Panc1 (cell line): ENCODE data around the gene PRDX5. TPM values are rescaled to one million over a fixed set of nuclear protein-coding genes. Genes with fewer than 3 reads are reported as not detected.

ENCODE experiments used
- ATAC-seq: fragments of 200-7000 bp; cut with Tn5 transposase; 2 replicates; pipeline ENCODE4 v1.9.1; 2020; ENCODE audit warnings: mild to moderate bottlenecking, moderate library complexity
- BruUV-seq: library from RNA; stranded (reverse); fragments of 400-500 nt; replicated peaks from 2 replicates; lab custom pipeline; 2021; lab: Mats Ljungman, UMichigan
- CTCF ChIA-PET: fragments of 300-600 bp; sonication (Branson Sonifier 250); formaldehyde crosslinking; loops from one replicate; lab custom pipeline; 2022; ENCODE audit warnings: antibody characterized with exemption; lab: Charles Lee
- POLR2A ChIA-PET: fragments of 300-600 bp; sonication (Branson Sonifier 250); formaldehyde crosslinking; loops from one replicate; lab custom pipeline; 2022; ENCODE audit warnings: antibody characterized with exemption; lab: Charles Lee
- DNase-seq: peaks from one replicate; pipeline ENCODE4 v3.0.0-alpha.2; 2010; ENCODE audit warnings: low read depth, low spot score
- H3K27ac ChIP-seq: 2 replicates; pipeline ENCODE4 v1.5.1; 2011; ENCODE audit warnings: mild to moderate bottlenecking, low read length, inconsistent platforms
- H3K27me3 ChIP-seq: fragments of 200-500 bp; sonication (Bioruptor generic); 2 replicates; pipeline ENCODE4 v1.6.0; 2014; ENCODE audit warnings: low read length, inconsistent platforms; ENCODE audit not compliant: control insufficient read depth, insufficient read depth
- H3K36me3 ChIP-seq: fragments of 200-500 bp; sonication (Bioruptor generic); 2 replicates; pipeline ENCODE4 v1.5.1; 2014; ENCODE audit warnings: inconsistent platforms, mild to moderate bottlenecking, low read length, moderate library complexity; ENCODE audit not compliant: control insufficient read depth, insufficient read depth
- H3K4me1 ChIP-seq: 2 replicates; pipeline ENCODE4 v1.5.1; 2011; ENCODE audit warnings: inconsistent platforms, mild to moderate bottlenecking, low read length, moderate library complexity; ENCODE audit not compliant: control insufficient read depth, insufficient read depth
- H3K4me3 ChIP-seq, 2 experiments: 2 replicates each; pipeline ENCODE4 v1.5.1; 2011 to 2012; ENCODE audit warnings: low read depth in 2 of 2, low read length in 2 of 2, mild to moderate bottlenecking in 2 of 2, inconsistent platforms in 1 of 2, moderate library complexity in 1 of 2
- H3K9me3 ChIP-seq: fragments of 200-500 bp; sonication (Bioruptor generic); 2 replicates; pipeline ENCODE4 v1.5.1; 2014; ENCODE audit warnings: low read depth, mild to moderate bottlenecking, inconsistent platforms, low read length, moderate library complexity; ENCODE audit not compliant: control insufficient read depth, insufficient read depth
- POLR2AphosphoS5 ChIP-seq: IDR thresholded peaks from 2 replicates; pipeline ENCODE4 v1.6.1; 2012; ENCODE audit warnings: mild to moderate bottlenecking, low read depth, low read length, moderate library complexity
- SIN3A ChIP-seq: IDR thresholded peaks from 2 replicates; pipeline ENCODE4 v1.6.1; 2012; ENCODE audit warnings: low read depth, mild to moderate bottlenecking, low read length, moderate library complexity, borderline replicate concordance; ENCODE audit not compliant: insufficient read depth
- TCF7L2 ChIP-seq: IDR thresholded peaks from 2 replicates; pipeline ENCODE4 v1.6.1; 2011; ENCODE audit warnings: mild to moderate bottlenecking, low read depth, low read length, inconsistent platforms
- in situ Hi-C: cut with HindIII; loops from 2 replicates; pipeline ENCODE4 v1.10.0; 2016; ENCODE audit warnings: low sequenced_read_pairs, low pct_unique_long_range_greater_than_20kb
- intact Hi-C: fragments of 100-400 bp; cut with micrococcal nuclease; formaldehyde crosslinking; loops from one replicate; pipeline ENCODE4 v1.10.0; 2022; ENCODE audit not compliant: unreplicated experiment
- total RNA-seq: library from RNA; stranded (reverse); gene quantifications from one replicate; pipeline ENCODE4 v1.2.1, GENCODE V29; 2021; ENCODE audit not compliant: unreplicated experiment
- TF ChIP-seq, protein P1 (sequence below): fragments of 450-650 bp; IDR thresholded peaks from 2 replicates; pipeline ENCODE4 v1.5.1; 2017; ENCODE audit warnings: mild to moderate bottlenecking
- TF ChIP-seq, protein P2 (sequence below), 2 experiments: IDR thresholded peaks; 2 replicates each; pipeline ENCODE4 v1.6.1; 2011 to 2012; ENCODE audit warnings: low read depth in 2 of 2, control low read depth in 1 of 2, low read length in 1 of 2, mild to moderate bottlenecking in 1 of 2, moderate library complexity in 1 of 2; ENCODE audit not compliant: insufficient read depth in 1 of 2

The PRDX5 gene
- total RNA-seq, 1 experiment from 2014 or later: 492 TPM

DNA sequence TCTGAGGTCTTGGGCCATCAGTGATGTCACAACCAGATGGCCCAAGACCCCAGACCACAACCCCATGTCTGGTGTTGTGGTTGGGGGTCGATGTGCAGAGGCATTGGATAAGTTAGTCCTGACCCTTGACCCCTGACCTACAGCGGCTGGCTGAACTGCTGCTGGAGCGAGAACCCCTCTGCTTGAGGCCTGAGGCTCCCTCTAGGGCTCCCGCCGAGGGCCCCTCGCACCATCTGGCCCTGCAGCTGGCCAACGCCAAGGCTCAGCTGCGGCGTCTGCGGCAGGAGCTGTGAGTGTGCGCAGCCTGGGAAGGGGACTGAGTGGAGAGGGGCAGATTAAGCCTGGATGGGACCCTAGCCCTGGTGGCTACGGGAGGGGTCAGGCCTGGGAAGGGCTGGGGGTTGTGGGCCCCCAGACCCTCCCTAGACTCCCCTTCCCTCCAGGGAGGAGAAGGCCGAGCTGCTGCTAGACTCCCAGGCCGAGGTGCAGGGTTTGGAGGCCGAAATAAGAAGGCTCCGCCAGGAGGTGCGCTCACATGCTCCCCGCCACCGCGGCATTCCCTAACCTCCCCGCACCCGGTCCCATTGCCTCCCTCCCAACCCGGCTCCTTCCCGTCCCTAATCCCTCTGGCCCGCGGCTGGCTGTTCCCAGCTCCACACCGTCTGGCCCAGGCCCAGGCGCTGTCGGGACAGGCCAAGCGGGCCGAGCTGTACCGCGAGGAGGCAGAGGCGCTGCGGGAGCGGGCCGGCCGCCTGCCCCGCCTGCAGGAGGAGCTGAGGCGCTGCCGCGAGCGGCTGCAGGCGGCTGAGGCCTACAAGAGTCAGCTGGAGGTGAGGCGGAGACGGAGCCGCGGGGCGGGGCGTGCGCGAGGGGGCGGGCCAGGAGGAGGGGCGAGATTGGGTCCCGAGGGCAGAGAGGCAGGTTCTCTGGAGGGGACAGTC lies 24.2 kb downstream of the PRDX5 start:
- Histone ChIP-seq H3K4me3 (peak overlapping the region; percentile 38 to 60), H3K27ac (peak overlapping the region; percentile 78), H3K9me3 (no peaks in the 10 kb centered on the region), H3K36me3 (no peaks in the 10 kb centered on the region), H3K4me1 (peaks cover 22% of the 10 kb centered on the region), H3K27me3 (no peaks in the 10 kb centered on the region)
- intact Hi-C loops: no loop called here
- TF ChIP-seq TCF7L2 (peak; percentile 28; the same call in 1 of the 2 replicates), POLR2AphosphoS5 (0 out of 2 replicates have a peak, but pooled peaks have one; percentile 55), SIN3A (no peak)
- TF ChIP-seq, protein P1, sequence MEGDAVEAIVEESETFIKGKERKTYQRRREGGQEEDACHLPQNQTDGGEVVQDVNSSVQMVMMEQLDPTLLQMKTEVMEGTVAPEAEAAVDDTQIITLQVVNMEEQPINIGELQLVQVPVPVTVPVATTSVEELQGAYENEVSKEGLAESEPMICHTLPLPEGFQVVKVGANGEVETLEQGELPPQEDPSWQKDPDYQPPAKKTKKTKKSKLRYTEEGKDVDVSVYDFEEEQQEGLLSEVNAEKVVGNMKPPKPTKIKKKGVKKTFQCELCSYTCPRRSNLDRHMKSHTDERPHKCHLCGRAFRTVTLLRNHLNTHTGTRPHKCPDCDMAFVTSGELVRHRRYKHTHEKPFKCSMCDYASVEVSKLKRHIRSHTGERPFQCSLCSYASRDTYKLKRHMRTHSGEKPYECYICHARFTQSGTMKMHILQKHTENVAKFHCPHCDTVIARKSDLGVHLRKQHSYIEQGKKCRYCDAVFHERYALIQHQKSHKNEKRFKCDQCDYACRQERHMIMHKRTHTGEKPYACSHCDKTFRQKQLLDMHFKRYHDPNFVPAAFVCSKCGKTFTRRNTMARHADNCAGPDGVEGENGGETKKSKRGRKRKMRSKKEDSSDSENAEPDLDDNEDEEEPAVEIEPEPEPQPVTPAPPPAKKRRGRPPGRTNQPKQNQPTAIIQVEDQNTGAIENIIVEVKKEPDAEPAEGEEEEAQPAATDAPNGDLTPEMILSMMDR: peak; percentile 47; the same call in 1 of the 2 replicates
- TF ChIP-seq, protein P2, sequence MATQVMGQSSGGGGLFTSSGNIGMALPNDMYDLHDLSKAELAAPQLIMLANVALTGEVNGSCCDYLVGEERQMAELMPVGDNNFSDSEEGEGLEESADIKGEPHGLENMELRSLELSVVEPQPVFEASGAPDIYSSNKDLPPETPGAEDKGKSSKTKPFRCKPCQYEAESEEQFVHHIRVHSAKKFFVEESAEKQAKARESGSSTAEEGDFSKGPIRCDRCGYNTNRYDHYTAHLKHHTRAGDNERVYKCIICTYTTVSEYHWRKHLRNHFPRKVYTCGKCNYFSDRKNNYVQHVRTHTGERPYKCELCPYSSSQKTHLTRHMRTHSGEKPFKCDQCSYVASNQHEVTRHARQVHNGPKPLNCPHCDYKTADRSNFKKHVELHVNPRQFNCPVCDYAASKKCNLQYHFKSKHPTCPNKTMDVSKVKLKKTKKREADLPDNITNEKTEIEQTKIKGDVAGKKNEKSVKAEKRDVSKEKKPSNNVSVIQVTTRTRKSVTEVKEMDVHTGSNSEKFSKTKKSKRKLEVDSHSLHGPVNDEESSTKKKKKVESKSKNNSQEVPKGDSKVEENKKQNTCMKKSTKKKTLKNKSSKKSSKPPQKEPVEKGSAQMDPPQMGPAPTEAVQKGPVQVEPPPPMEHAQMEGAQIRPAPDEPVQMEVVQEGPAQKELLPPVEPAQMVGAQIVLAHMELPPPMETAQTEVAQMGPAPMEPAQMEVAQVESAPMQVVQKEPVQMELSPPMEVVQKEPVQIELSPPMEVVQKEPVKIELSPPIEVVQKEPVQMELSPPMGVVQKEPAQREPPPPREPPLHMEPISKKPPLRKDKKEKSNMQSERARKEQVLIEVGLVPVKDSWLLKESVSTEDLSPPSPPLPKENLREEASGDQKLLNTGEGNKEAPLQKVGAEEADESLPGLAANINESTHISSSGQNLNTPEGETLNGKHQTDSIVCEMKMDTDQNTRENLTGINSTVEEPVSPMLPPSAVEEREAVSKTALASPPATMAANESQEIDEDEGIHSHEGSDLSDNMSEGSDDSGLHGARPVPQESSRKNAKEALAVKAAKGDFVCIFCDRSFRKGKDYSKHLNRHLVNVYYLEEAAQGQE (IDR thresholded peaks at IDR 0.05; ENCODE audit: insufficient read depth in 1 of 2, low read depth in 2 of 2, low read length in 1 of 2): no peak
- BruUV-seq: no TSS peak
- CTCF ChIA-PET: interaction anchor here (0.6 to 2.3 kb wide), 6 partner anchors 10 to 408 kb away, joined by 3 to 33 read pairs (median 11); partner anchors contain the start of genes PRDX5 and TRMT112
- ATAC-seq (peak; percentile 95), DNase-seq (peak; percentile 43)
- POLR2A ChIA-PET: interaction anchor here (0.5 to 0.9 kb wide), 4 partner anchors 15 to 660 kb away, joined by 3 to 7 read pairs (median 4); partner anchors contain the start of genes PRDX5 and TRMT112
- in situ Hi-C loops: no loop called here

DNA sequence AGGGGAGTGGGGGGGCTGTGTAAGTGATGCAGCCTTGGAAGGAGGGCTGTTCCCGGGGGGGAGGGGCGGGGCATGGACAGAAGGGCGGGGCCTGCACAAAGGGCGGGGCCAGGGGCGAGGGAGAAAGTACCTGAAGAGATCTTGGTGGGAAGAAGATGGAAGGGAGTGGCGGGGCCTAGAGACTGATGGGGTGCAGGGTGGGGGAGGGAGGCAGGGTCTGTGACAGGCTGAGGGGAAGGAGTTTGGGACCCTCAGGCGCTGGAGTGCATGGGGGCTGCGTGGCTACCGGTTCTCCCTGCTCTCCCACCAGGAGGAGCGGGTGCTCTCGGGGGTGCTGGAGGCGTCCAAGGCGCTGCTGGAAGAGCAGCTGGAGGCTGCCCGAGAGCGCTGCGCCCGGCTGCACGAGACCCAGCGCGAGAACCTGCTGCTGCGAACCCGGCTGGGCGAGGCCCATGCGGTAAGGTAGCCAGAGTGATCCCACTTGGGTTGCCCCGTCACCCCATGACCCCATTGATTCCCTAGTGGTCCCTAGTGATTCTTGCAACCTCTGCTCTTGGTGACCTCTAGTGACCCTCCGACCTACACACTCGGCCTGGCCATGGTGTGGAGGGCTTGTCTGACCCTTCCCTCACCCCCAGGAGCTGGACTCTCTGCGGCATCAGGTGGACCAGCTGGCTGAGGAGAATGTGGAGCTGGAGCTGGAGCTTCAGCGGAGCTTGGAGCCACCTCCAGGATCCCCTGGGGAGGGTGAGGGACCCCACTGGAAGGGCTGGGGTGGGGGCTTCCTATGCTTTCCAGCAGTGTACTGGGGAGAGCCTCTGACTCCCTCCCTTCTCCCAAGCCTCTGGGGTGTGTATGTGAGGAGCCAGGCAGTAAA lies 25.2 kb downstream of the PRDX5 start:
- ChIA-PET CTCF (interaction anchor here (0.6 to 2.3 kb wide), 6 partner anchors 10 to 409 kb away, joined by 3 to 33 read pairs (median 11); partner anchors contain the start of genes PRDX5 and TRMT112), POLR2A (interaction anchor here (0.6 to 0.9 kb wide), 2 partner anchors 14 to 25 kb away, joined by 3 to 7 read pairs; partner anchors contain the start of genes PRDX5 and TRMT112)
- peaks cover 24% of the 10 kb centered on the region for H3K4me1 ChIP-seq
- no TSS peak for BruUV-seq
- H3K4me3 ChIP-seq: peak overlapping the region; percentile 38 to 60; a peak in 3 of 4 replicates
- no peak for TF ChIP-seq TCF7L2
- TF ChIP-seq POLR2AphosphoS5: 0 out of 2 replicates have a peak, but pooled peaks have one; percentile 5
- ATAC-seq (peak; percentile 45), DNase-seq (no peak)
- no peaks in the 10 kb centered on the region for H3K36me3 ChIP-seq
- in situ Hi-C loops (no loop called here), intact Hi-C loops (no loop called here)
- no peaks in the 10 kb centered on the region for H3K27me3 ChIP-seq
- no peaks in the 10 kb centered on the region for H3K9me3 ChIP-seq
- H3K27ac ChIP-seq: peak overlapping the region; percentile 67
